Lung microvascular endothelial cell (primary cell): ENCODE results near the gene PPP2CA. TPM values are rescaled to one million over a fixed set of nuclear protein-coding genes. Genes with fewer than 3 reads are reported as not detected.
A peak's percentile ranks its signal among the peaks of the same experiment; 100 is the strongest.

Source experiments
- DNase-seq, 2 donors: peaks; one replicate each; pipeline versions ENCODE4 v3.0.0 to v3.0.0-alpha.2; 2010; ENCODE audit warnings: low read depth in 2 of 2
- total RNA-seq: library from RNA; depleted of rRNA; stranded (reverse); fragments of >200 nt; gene quantifications from 2 replicates; pipeline ENCODE4 v1.2.1, GENCODE V29; 2014

Gene PPP2CA
- total RNA-seq, 1 donor from 2014 or later = 43.7 TPM

- DNase-seq = no peak
These were observed 76.8 kb downstream of the PPP2CA start for GRCh38 chr5:134148986-134149539.

GRCh38 chr5:134148316-134148715, 77.6 kb downstream of the PPP2CA start:
- no peak for DNase-seq

GRCh38 chr5:134146651-134147518, 79.0 kb downstream of the PPP2CA start:
- no peak for DNase-seq

GRCh38 chr5:134145779-134146581, 79.9 kb downstream of the PPP2CA start:
- DNase-seq = peak; percentile 73 to 79

- no peak for DNase-seq
These were observed 80.7 kb downstream of the PPP2CA start for GRCh38 chr5:134145041-134145757.

Other genes starting within 250 kb of the PPP2CA start
- 189 and 220 TPM in 2 replicates for gene VDAC1, start 221.1 kb downstream of the PPP2CA start, total RNA-seq
- gene TCF7, start 111.4 kb downstream of the PPP2CA start, total RNA-seq = under 0.01 and 0.22 TPM in 2 replicates
- 119 and 126 TPM in 2 replicates for gene SKP1, start 49.1 kb downstream of the PPP2CA start, total RNA-seq
- gene CDKL3, start 141.1 kb upstream of the PPP2CA start, total RNA-seq = 0.44 and 0.79 TPM in 2 replicates
- 14.6 and 20.2 TPM in 2 replicates for gene UBE2B, start 145.5 kb upstream of the PPP2CA start, total RNA-seq
- gene CDKN2AIPNL, start 185.8 kb upstream of the PPP2CA start, total RNA-seq = 45.8 and 52.0 TPM in 2 replicates